HPDE6-E6E7 (cell line): ENCODE measurements around the gene GPR158.
"Not testable (repeated sequence)": the region's sequence is repeated elsewhere in the genome, so short reads cannot be mapped to it uniquely, and the experiment has no call there.

Experiments used
- DNase-seq: peaks from one replicate; pipeline ENCODE4 v3.0.0; 2011; ENCODE audit warnings: missing footprints; ENCODE audit errors: extremely low spot score

Gene GPR158

DNA sequence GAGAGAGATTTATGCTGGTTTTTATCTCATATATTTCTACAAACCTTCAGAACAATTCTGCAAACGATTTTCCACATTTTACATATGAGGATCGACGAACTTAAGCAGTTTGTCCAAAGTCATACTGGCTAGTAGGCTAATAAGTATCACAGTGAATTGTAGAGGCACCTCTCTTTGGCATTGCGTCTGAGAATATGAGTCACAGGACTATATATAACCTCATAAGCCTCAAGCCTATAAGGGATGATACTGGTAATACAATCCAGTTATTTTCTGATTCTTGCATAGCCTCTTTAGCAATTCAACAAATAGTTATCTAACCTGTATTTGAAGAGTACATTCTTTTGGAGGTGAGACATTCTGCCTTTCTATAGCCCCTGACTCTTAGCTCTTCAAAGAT, 129.8 kb downstream of the GPR158 start:
- no peak for DNase-seq

DNA sequence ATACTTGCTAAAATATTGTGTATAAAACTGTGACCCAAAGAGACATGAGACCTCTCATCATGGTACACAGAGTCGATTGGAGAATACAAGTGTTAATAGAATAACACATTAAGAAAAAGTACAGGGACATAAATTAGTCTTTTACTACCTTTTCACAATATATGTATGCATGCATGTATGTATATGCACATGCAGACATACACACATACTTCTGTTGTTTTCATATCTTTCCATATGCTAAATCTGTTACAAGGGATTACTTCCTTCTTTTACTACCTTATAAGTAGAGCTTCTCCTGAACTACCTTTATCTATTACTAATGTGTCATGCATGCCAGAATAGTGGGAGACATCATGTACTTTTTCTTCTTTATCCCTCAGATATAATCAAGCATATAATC, 131.6 kb downstream of the GPR158 start:
- DNase-seq, result no peak

- no peak for DNase-seq
Measured at GRCh38 chr10:25308278-25308677, 133.5 kb downstream of the GPR158 start.

- DNase-seq, result not testable (repeated sequence)
Measured at GRCh38 chr10:25317596-25318211, 142.9 kb downstream of the GPR158 start.

- DNase-seq, result no peak
Measured at GRCh38 chr10:25327273-25327672, 152.5 kb downstream of the GPR158 start.

DNA sequence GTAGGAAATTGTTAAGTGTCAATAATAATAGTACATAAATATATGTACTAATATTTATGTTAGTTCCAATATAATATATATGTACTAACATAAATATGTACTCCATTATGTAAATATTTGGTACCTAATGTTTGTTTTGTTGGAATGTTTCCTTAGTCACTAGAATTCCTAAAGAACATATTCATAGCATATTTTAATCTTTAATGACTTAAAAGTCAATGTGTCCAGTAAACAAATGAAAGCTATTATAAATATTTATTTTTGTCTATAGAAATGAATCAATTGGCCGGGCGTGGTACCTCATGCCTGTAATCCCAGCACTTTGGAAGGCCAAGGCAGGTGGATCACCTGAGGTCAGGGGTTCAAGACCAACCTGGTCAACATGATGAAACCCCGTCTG, 153.6 kb downstream of the GPR158 start:
- DNase-seq, result no peak

DNA sequence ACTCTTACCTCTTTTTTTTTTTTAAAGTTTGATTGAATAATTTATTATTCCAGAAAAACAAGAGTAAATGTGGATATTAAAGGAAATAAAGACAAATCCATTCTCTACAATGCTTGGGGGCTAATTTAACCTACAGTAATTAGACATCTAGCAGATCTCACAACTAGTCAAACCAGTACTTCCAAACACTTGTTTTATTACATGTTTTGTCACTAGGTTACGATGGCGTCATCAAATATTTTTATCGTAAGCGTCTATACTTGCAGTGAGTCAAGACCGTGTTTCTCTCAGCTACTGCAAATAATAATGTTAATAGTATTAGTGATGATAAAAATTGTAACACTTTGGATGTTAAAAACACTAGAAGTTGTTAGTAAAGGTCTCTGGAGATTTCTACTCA, 154.8 kb downstream of the GPR158 start:
- DNase-seq, result not testable (repeated sequence)

GRCh38 chr10:25334445-25334844, 159.6 kb downstream of the GPR158 start:
- no peak for DNase-seq

- DNase-seq, result no peak
Measured at GRCh38 chr10:25336330-25336729, 161.5 kb downstream of the GPR158 start.

DNA sequence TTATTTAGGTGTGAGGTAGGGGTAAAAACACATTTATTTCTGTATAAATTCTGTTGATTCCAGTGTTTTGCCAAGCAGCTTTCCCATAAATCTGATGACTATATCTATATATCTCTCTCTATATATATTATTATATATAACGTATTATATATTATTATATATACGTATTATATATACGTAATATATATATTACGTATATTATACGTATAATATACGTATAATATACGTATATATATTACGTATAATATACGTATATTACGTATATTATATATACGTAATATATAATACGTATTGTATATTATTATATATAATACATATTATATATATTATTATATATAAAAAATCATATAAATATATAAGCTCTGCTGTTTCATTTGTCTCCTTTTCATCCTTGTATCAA, 163.5 kb downstream of the GPR158 start:
- no peak for DNase-seq

- no peak for DNase-seq
Measured at GRCh38 chr10:25339966-25340365, 165.2 kb downstream of the GPR158 start.

DNA sequence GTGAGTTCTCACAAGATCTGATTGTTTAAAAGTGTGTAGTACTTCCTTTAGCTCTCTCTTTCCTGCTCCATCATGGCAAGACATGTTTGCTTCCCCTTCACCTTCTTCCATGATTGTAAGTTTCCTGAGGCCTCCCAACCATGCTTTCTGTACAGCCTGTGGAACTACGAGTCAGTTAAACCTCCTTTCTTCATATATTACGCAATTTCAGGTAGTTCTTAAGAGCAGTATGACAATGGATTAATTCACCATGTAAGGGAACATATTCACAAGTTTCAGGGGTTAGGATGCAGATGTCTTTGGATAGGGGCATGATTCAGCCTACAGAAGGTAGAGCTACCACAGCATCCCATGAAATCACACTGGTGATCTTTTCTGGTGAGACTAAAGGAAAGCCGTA, 174.7 kb downstream of the GPR158 start:
- DNase-seq, result no peak

GRCh38 chr10:25356609-25357008, 181.8 kb downstream of the GPR158 start:
- DNase-seq, result no peak

DNA sequence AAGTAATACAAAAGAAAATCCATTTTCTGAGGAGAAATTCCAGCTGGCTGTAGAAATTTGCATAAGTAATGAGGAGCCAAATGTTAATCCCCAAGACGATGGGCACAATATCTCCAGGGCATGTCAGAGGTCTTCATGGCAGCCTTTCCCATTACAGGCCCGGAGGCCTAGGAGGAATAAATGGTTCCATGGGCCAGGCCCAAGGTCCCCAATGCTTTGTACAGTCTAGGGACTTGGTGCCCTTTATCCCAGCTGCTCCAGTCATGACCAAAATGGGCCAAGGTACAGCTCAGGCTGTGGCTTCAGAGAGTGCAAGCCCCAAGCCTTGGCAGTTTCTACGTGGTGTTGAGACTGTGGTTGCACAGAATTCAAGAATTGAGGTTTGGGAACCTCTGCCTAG, 182.5 kb downstream of the GPR158 start:
- no peak for DNase-seq

- no peak for DNase-seq
Measured at GRCh38 chr10:25382029-25382810, 207.4 kb downstream of the GPR158 start.

DNA sequence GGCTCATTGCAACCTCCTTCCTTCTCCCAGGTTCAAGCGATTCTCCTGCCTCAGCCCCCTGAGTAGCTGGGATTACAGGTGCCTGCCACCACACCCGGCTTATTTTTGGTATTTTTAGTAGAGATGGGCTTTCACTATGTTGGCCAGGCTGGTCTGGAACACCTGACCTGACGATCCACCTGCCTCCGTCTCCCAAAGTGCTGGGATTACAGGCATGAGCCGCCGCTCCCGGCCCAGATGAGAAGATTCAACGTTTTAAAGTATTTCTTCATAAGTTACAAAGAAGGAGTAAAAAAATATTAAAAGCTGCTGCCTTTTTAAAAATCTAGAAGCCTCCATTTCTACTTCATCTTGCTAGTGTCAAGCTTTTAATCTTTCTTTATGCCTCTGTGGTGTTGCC, 208.1 kb downstream of the GPR158 start:
- DNase-seq, result not testable (repeated sequence)

DNA sequence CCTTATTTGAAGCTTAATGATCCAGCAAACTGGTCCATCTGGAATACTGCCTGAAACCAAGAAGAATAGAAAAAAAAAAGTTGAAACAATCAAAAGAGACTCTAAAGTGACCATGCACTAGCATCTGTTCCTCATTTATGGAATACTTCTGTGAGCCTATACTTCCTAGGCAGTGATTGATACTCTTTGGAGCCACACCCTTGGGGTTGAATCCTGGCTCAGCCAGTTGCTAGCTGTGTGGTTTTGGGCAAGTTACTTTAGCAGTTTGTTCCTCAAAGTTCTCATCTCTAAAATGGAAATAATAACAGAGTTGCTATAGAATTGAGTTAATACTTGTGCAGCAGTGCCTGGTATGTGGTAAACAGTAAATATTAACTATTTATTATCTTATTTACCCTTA, 208.9 kb downstream of the GPR158 start:
- no peak for DNase-seq

DNA sequence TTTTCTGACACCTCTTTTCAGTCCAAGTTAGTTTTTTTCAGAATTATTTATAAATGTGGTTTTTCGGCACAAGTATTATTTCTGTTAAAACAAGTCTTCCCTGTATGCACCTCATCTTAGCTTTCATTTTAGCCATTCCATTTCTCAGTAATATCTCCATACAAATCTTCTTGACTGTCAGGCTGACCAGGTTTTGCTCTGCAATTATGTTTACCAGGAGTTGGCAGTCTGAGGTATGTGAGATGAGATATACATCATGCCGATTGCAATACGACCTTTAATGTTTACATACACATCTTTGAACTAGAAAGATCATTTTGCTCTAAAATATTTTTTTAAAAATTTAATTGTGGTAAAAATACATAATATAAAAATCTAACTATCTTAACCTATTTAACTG, 209.8 kb downstream of the GPR158 start:
- no peak for DNase-seq

DNA sequence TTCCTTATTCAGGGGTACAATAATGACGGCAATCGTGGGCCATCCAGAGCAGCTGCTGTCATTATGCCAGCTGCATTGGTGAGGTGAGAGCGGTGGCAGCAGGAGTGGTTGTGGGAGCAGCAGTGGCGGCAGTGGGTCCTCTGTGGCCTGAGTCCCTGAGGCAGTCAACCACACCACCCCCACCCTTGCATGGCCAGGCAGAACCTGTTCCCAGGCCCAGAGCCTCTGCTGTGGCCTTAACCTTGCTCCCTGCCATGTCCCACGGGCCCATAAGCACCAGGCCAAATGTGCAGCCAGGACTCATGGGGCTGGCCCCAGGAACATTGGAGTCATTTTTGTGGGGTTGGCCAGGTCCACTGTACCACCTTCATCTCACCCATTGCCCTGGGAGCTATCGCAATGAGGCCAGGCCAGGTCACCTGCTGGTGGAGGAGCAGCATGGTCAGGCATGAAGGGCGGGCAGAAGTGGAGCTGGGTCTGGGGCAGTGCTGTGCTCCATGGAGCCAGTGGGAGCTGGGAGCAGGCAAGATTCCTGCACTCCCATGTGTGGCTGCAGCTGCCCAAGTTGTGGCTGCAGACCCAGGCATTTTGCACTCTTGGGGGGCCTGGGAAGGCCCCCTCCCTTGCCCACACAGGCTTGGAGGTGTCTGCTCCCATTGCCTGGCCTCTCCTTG, 213.5 kb downstream of the GPR158 start:
- no peak for DNase-seq

DNA sequence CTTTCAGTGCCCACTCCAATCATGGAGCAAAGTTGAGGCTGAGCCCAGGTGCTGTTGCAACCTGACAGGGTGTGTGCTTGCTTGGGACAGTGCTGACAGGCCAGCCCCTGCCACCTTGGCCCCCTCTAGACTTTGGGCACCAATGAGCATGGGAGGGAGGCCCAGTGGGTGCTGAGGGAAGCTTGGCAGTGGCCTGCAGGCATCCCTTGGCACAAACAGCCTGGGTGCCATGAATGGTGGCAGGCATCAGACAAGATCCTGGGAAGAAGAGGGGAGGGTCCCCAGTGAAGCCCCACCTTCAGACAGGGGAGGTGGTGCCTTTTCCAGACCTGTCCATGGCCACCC, 214.0 kb downstream of the GPR158 start:
- DNase-seq, result no peak

DNA sequence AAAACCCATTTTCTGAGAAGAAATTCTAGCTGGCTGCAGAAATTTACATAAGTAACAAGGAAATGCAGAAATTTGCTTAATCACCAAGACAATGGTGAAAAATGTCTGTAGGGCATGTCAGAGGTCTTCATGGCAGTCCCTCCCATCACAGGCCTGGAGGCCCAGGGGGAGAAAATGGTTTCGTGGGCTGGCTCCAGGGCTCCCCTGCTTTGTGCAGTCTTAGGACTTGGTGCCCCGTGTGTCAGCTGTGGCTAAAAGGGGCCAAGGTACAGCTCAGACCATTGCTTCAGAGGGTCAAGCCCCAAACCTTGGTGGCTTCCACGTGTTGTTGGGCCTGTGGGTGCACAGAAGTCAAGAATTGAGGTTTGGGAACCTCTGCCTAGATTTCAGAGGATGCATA, 215.9 kb downstream of the GPR158 start:
- no peak for DNase-seq

DNA sequence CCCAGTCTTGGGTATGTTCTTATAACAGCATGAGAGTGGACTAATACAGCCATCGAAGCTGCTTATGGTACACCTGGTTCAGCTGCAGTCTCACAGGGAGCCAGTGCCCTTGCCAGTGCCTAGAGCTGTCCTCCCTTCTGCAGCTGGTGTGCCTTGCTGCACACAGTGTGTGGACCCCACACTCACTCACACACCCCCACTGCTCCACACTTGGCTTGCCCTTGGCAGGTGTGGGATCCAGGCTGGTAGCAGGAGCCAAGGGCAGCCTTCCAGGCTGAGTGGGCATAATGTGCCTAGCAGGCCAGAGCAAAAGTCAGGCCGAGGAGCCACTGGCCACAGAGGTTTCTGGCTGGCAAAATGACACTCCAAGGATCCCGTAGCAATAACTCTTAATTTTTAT, 217.3 kb downstream of the GPR158 start:
- DNase-seq, result no peak

DNA sequence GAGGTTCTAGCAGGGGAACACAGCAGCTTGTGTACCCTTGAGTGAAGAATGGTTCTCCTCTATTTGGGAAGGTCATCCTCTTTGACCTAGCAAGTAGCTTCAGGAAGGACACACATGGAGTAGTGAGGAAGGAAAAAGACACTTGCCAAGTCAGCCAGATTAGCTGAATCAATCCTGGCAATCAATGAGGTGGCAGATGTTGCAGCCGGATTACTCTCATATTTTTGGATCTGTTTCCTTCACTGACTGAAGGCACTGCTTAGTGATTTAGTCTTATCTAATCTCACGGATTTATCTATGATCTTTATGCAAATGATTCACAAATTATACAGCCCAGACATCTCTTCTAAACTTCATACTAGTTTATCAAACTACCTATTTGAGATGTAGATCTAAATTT, 218.8 kb downstream of the GPR158 start:
- DNase-seq, result no peak
